Measurements from ENCODE around the gene EFCAB5.

EFCAB5 gene

GRCh38 chr17:29936724-29937123 is 4.7 kb upstream of the EFCAB5 start:
- Histone ChIP-seq H3K27me3 (ENCODE audit: insufficient read depth, poor library complexity, severe bottlenecking) (no peaks in the 10 kb centered on the region), H3K4me3 (replicated peaks; ENCODE audit: insufficient read depth, low read length) (no peak overlapping the region), H3K27ac (replicated peaks) (no peak overlapping the region)
- no peak for TF ChIP-seq CTCF (IDR thresholded peaks at IDR 0.05; ENCODE audit: insufficient read depth, low read length)
- no peak for TF ChIP-seq SPI1 (IDR thresholded peaks at IDR 0.05; ENCODE audit: borderline replicate concordance, low read depth)
- TF ChIP-seq POLR2AphosphoS5 (IDR thresholded peaks at IDR 0.05; ENCODE audit: low read depth): no peak
- TF ChIP-seq GABPA (IDR thresholded peaks at IDR 0.05; ENCODE audit: low read depth): no peak
- TF ChIP-seq REST (IDR thresholded peaks at IDR 0.05; ENCODE audit: insufficient replicate concordance, low read depth): no peak
- DNase-seq (ENCODE audit: low read depth in 1 of 2, low spot score in 1 of 2): no peak

GRCh38 chr17:29945281-29945680 is 3.8 kb downstream of the EFCAB5 start:
- Histone ChIP-seq H3K27me3 (ENCODE audit: insufficient read depth, poor library complexity, severe bottlenecking) (no peaks in the 10 kb centered on the region), H3K4me3 (replicated peaks; ENCODE audit: insufficient read depth, low read length) (no peak overlapping the region), H3K27ac (replicated peaks) (no peak overlapping the region)
- TF ChIP-seq SPI1 (IDR thresholded peaks at IDR 0.05; ENCODE audit: borderline replicate concordance, low read depth) (no peak), POLR2AphosphoS5 (IDR thresholded peaks at IDR 0.05; ENCODE audit: low read depth) (no peak), REST (IDR thresholded peaks at IDR 0.05; ENCODE audit: insufficient replicate concordance, low read depth) (no peak), CTCF (IDR thresholded peaks at IDR 0.05; ENCODE audit: insufficient read depth, low read length) (no peak), GABPA (IDR thresholded peaks at IDR 0.05; ENCODE audit: low read depth) (no peak)
- DNase-seq (ENCODE audit: low read depth in 1 of 2, low spot score in 1 of 2): no peak

- peak; percentile 37; the same call in 1 of the 2 replicates for TF ChIP-seq GABPA (IDR thresholded peaks at IDR 0.05; ENCODE audit: low read depth)
- TF ChIP-seq POLR2AphosphoS5 (IDR thresholded peaks at IDR 0.05; ENCODE audit: low read depth): peak; percentile 34; the same call in 1 of the 2 replicates
- peak; percentile 18 for TF ChIP-seq REST (IDR thresholded peaks at IDR 0.05; ENCODE audit: insufficient replicate concordance, low read depth)
- TF ChIP-seq SPI1 (IDR thresholded peaks at IDR 0.05; ENCODE audit: borderline replicate concordance, low read depth): peak; percentile 97
- TF ChIP-seq CTCF (IDR thresholded peaks at IDR 0.05; ENCODE audit: insufficient read depth, low read length): no peak
- no peak overlapping the region for H3K4me3 ChIP-seq (replicated peaks; ENCODE audit: insufficient read depth, low read length)
- no peaks in the 10 kb centered on the region for H3K27me3 ChIP-seq (ENCODE audit: insufficient read depth, poor library complexity, severe bottlenecking)
- DNase-seq (ENCODE audit: low read depth in 1 of 2, low spot score in 1 of 2): peak; percentile 70
- peak overlapping the region; percentile 88 for H3K27ac ChIP-seq (replicated peaks)
Measured at GRCh38 chr17:29948448-29949215, 7.2 kb downstream of the EFCAB5 start.

All from HL-60 (cell line).